MM.1S (cell line): Measurements from ENCODE around the gene FBXL4.

Experiments
- DNase-seq: peaks from one replicate; pipeline ENCODE4 v3.0.0-alpha.2; 2015
- H2AFZ ChIP-seq: fragments of 300-600 bp; sonication (generic); 2 replicates; pipeline ENCODE4 v1.6.0; 2016; ENCODE audit warnings: antibody characterized with exemption, low read length
- H3F3A ChIP-seq: fragments of 300-600 bp; sonication (generic); 2 replicates; pipeline ENCODE4 v1.6.1; 2016; ENCODE audit warnings: mild to moderate bottlenecking, antibody characterized with exemption, low read length, moderate library complexity, mixed read lengths; ENCODE audit not compliant: insufficient read depth
- H3K27ac ChIP-seq: fragments of 300-600 bp; sonication (generic); 2 replicates; pipeline ENCODE4 v1.5.1; 2016; ENCODE audit warnings: mild to moderate bottlenecking, low read length
- H3K27me3 ChIP-seq: fragments of 300-600 bp; sonication (generic); replicated peaks from 2 replicates; pipeline ENCODE4 v1.6.0; 2016; ENCODE audit warnings: low read length; ENCODE audit not compliant: insufficient read depth
- H3K36me3 ChIP-seq: fragments of 300-600 bp; sonication (generic); replicated peaks from 2 replicates; pipeline ENCODE4 v1.6.1; 2016; ENCODE audit warnings: mild to moderate bottlenecking, low read length, mixed read lengths; ENCODE audit not compliant: insufficient read depth
- H3K4me1 ChIP-seq: fragments of 300-600 bp; sonication (generic); 2 replicates; pipeline ENCODE4 v1.6.1; 2016; ENCODE audit warnings: low read length, mixed read lengths
- H3K4me2 ChIP-seq: fragments of 300-600 bp; sonication (generic); 2 replicates; pipeline ENCODE4 v1.6.0; 2016; ENCODE audit warnings: low read depth, low read length
- H3K4me3 ChIP-seq: fragments of 300-600 bp; sonication (generic); 2 replicates; pipeline ENCODE4 v1.5.1; 2016; ENCODE audit warnings: low read length, mixed read lengths
- H3K79me2 ChIP-seq: fragments of 300-600 bp; sonication (generic); 2 replicates; pipeline ENCODE4 v1.6.1; 2016; ENCODE audit warnings: mixed run types, low read length, mixed read lengths
- H3K9ac ChIP-seq: fragments of 300-600 bp; sonication (generic); 2 replicates; pipeline ENCODE4 v1.6.1; 2016; ENCODE audit warnings: low read length, mixed read lengths
- H3K9me2 ChIP-seq: fragments of 300-600 bp; sonication (generic); replicated peaks from 2 replicates; pipeline ENCODE4 v1.6.1; 2016; ENCODE audit warnings: mild to moderate bottlenecking, low read length, mixed read lengths; ENCODE audit not compliant: insufficient read depth
- H3K9me3 ChIP-seq: fragments of 300-600 bp; sonication (generic); replicated peaks from 2 replicates; pipeline ENCODE4 v1.6.1; 2016; ENCODE audit warnings: mild to moderate bottlenecking, low read length, mixed read lengths; ENCODE audit not compliant: insufficient read depth
- H4K20me1 ChIP-seq: fragments of 300-600 bp; sonication (generic); 2 replicates; pipeline ENCODE4 v1.6.1; 2016; ENCODE audit warnings: mild to moderate bottlenecking, low read length, moderate library complexity, mixed read lengths; ENCODE audit not compliant: insufficient read depth
- CTCF ChIP-seq: fragments of 300-600 bp; sonication (generic); IDR thresholded peaks from 2 replicates; pipeline ENCODE4 v1.5.1; 2016; ENCODE audit warnings: antibody characterized with exemption, low read length, mixed read lengths
- EZH2 ChIP-seq: fragments of 300-600 bp; sonication (generic); optimal IDR thresholded peaks from 2 replicates; pipeline ENCODE3; 2017; ENCODE audit warnings: low read depth, mild to moderate bottlenecking, antibody characterized with exemption, low read length, mixed read lengths
- EZH2phosphoT487 ChIP-seq: fragments of 300-600 bp; sonication (generic); IDR thresholded peaks from 2 replicates; pipeline ENCODE4 v1.6.1; 2018; ENCODE audit warnings: antibody characterized with exemption, low read length

FBXL4 gene

GRCh38 chr6:98928688-98929087 lies 19.1 kb downstream of the FBXL4 start:
- Histone ChIP-seq H3K4me1 (no peaks in the 10 kb centered on the region), H3K27ac (no peak overlapping the region), H3K36me3 (no peaks in the 10 kb centered on the region), H3F3A (no peaks in the 10 kb centered on the region), H2AFZ (no peak overlapping the region), H3K79me2 (peaks cover 13% of the 10 kb centered on the region), H3K4me3 (no peak overlapping the region), H4K20me1 (no peaks in the 10 kb centered on the region), H3K4me2 (no peak overlapping the region), H3K9ac (no peak overlapping the region), H3K9me3 (no peaks in the 10 kb centered on the region), H3K27me3 (no peaks in the 10 kb centered on the region), H3K9me2 (no peaks in the 10 kb centered on the region)
- TF ChIP-seq EZH2 (no peak), EZH2phosphoT487 (no peak), CTCF (no peak)
- DNase-seq, result no peak

- H4K20me1 ChIP-seq, result no peaks in the 10 kb centered on the region
- DNase-seq, result no peak
- H3K4me2 ChIP-seq, result no peak overlapping the region
Measured at GRCh38 chr6:98927534-98927933, 20.2 kb downstream of the FBXL4 start.

GRCh38 chr6:98925831-98926230 lies 21.9 kb downstream of the FBXL4 start:
- no peaks in the 10 kb centered on the region for H3K9me2 ChIP-seq
- H3K27ac ChIP-seq, result no peak overlapping the region
- no peak overlapping the region for H3K4me3 ChIP-seq
- H3K27me3 ChIP-seq, result no peaks in the 10 kb centered on the region
- no peak overlapping the region for H3K4me2 ChIP-seq
- no peaks in the 10 kb centered on the region for H4K20me1 ChIP-seq
- H3K9ac ChIP-seq, result no peak overlapping the region
- no peak for DNase-seq
- no peak for TF ChIP-seq EZH2phosphoT487
- no peak for TF ChIP-seq CTCF
- no peak for TF ChIP-seq EZH2
- H3K4me1 ChIP-seq, result peaks cover 9% of the 10 kb centered on the region
- no peaks in the 10 kb centered on the region for H3K9me3 ChIP-seq
- H3K36me3 ChIP-seq, result no peaks in the 10 kb centered on the region
- H2AFZ ChIP-seq, result no peak overlapping the region
- no peaks in the 10 kb centered on the region for H3F3A ChIP-seq
- peaks cover 7% of the 10 kb centered on the region; the same call in 1 of the 2 replicates for H3K79me2 ChIP-seq

More at GRCh38 chr6:98927534-98927933, 20.2 kb downstream of the FBXL4 start:
- Histone ChIP-seq H3K27ac (no peak overlapping the region), H3F3A (no peaks in the 10 kb centered on the region), H3K4me3 (no peak overlapping the region), H3K9me2 (no peaks in the 10 kb centered on the region), H3K36me3 (no peaks in the 10 kb centered on the region), H3K79me2 (peaks cover 13% of the 10 kb centered on the region), H3K4me1 (no peaks in the 10 kb centered on the region), H3K27me3 (no peaks in the 10 kb centered on the region), H3K9me3 (no peaks in the 10 kb centered on the region), H3K9ac (no peak overlapping the region), H2AFZ (no peak overlapping the region)
- TF ChIP-seq EZH2phosphoT487, result no peak
- TF ChIP-seq EZH2, result no peak
- no peak for TF ChIP-seq CTCF
